Measurements from ENCODE around the gene CNTNAP3.
"Not testable (repeated sequence)": the region's sequence is repeated elsewhere in the genome, so short reads cannot be mapped to it uniquely, and the experiment has no call there.

The CNTNAP3 gene

GRCh38 chr9:39287980-39288379 lies at the start of gene CNTNAP3:
Gene CNTNAP3, minus strand, starts transcription at chr9:39288167. Its CDS starts 103 bp downstream, at chr9:39288064.
- H3K4me1 ChIP-seq, H3K27me3 ChIP-seq, H3K27ac ChIP-seq, H4K20me1 ChIP-seq, H3K36me3 ChIP-seq, H3K9me3 ChIP-seq, H3K9ac ChIP-seq: not testable (repeated sequence)
- 0 out of 2 replicates have a peak within 1 kb of the TSS, but pooled peaks have one; percentile 33 for H3K4me3 ChIP-seq
- peak within 1 kb of the TSS; percentile 37; the same call in 1 of the 2 replicates for H3K4me2 ChIP-seq

- H3K4me3 ChIP-seq, H3K4me1 ChIP-seq, H4K20me1 ChIP-seq, H3K27ac ChIP-seq, H3K4me2 ChIP-seq, H3K9ac ChIP-seq, H3K27me3 ChIP-seq, H3K36me3 ChIP-seq, H3K9me3 ChIP-seq: not testable (repeated sequence)
Measured at GRCh38 chr9:39279995-39280394, 8.0 kb downstream of the CNTNAP3 start.

DNA sequence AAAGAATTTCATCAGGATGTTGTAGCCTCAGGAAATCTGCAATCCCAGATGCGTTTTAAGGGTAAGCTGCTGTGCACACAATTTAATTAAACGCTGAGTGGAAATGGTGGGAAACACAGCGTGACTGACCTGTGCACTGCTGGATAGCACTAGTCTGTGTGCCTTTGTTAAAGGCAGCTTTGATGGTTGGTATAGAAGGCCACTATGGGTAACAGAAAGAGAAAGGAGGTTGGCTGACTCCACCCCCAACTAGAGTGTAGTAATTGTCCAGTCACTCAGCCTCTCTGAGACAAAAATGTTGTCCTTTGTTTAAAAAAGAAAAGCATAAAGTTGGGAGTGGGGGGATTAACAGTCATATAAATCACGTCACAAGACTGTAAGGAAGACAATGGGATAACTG lies 45.5 kb downstream of the CNTNAP3 start:
- not testable (repeated sequence) for H3K27me3 ChIP-seq, H3K9me3 ChIP-seq, H3K9ac ChIP-seq, H3K4me3 ChIP-seq, H3K27ac ChIP-seq, H3K4me2 ChIP-seq, H3K36me3 ChIP-seq, H3K4me1 ChIP-seq, H4K20me1 ChIP-seq

- H3K4me1 ChIP-seq, H3K36me3 ChIP-seq, H4K20me1 ChIP-seq, H3K4me3 ChIP-seq, H3K9me3 ChIP-seq, H3K27me3 ChIP-seq, H3K4me2 ChIP-seq, H3K27ac ChIP-seq, H3K9ac ChIP-seq: not testable (repeated sequence)
Measured at GRCh38 chr9:39232130-39232991, 55.6 kb downstream of the CNTNAP3 start.

DNA sequence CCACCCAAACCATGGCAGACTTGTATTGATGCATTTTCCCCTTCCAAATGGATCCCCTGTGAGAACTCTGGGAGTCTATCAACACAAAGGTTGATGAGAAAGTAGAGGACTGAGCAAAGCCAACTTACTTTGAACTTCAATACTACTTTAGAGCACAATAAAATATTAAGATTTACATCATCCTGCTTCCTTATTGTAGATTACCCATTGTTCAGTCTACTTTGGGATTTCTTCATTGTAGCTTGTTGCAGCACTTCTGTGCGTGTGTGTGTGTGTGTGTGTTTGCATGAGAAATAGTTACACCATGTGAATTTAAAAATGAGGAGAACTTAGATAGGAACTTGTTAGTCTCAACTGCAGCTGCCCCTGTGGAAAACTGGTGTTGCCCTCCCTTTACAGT lies 72.0 kb downstream of the CNTNAP3 start:
- not testable (repeated sequence) for H3K4me3 ChIP-seq, H4K20me1 ChIP-seq, H3K4me2 ChIP-seq, H3K9ac ChIP-seq, H3K27ac ChIP-seq, H3K4me1 ChIP-seq, H3K27me3 ChIP-seq, H3K9me3 ChIP-seq, H3K36me3 ChIP-seq

DNA sequence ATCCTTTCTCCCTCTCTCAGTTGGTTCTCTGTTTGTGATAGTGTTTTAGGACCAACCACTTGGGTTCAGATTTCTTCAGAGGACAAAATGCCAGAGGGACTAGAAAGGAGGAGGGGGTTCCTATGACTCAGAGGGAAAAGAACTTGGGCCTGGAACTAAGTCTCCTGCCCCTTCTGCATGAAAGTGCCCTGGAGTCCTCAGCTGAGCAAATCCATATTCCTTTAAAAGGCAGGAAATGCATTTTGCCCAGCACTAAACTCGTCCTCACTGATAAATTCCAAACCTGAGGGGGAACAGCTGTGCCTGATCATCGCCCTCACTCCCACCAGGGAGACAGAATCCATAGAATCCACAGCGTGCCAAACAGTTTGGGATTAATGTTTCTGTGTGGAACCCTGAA lies 78.2 kb downstream of the CNTNAP3 start:
- not testable (repeated sequence) for H4K20me1 ChIP-seq, H3K27ac ChIP-seq, H3K36me3 ChIP-seq, H3K27me3 ChIP-seq, H3K4me3 ChIP-seq, H3K4me1 ChIP-seq, H3K9ac ChIP-seq, H3K4me2 ChIP-seq, H3K9me3 ChIP-seq

DNA sequence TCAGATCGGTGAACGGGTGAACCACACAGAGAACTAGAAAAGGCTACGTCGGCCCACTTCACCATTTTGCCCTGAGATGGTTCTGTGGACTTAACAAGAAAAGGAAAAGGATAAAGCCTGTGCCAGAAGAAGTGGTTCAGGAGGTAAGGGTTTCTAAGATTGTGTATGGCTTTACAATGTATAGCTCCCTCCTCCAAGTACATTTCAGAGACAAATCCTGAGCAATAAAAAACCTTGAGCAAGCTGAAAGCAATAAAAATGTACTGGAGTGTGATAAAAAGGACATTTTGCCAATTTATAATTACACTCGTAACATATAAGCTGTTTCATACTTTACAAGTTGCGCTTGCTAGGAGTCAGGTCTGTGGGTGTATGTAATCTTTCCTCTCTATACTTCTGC lies 81.3 kb downstream of the CNTNAP3 start:
- not testable (repeated sequence) for H3K27ac ChIP-seq, H3K4me1 ChIP-seq, H3K4me3 ChIP-seq, H4K20me1 ChIP-seq, H3K36me3 ChIP-seq, H3K27me3 ChIP-seq, H3K4me2 ChIP-seq, H3K9ac ChIP-seq, H3K9me3 ChIP-seq

DNA sequence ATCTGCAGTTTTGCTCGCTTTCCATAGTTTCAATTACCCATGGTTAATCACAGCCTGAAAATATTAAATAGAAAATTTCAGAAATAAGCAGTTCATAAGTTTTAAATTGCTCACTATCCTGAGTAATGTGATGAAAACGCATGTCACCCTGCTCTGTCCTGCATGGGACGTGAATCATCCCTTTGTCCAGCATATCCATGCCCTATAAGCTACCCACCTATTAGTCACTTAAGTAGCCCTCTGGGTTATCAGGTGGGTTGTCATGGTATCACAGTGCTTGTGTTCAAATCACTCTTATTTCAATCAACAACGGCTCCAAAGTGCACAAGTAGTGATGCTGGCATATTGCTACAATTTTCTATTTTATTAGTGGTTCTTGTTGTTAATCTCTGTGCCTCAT lies 82.1 kb downstream of the CNTNAP3 start:
- H3K4me1 ChIP-seq, H3K27ac ChIP-seq, H4K20me1 ChIP-seq, H3K27me3 ChIP-seq, H3K4me2 ChIP-seq, H3K9ac ChIP-seq, H3K4me3 ChIP-seq, H3K36me3 ChIP-seq, H3K9me3 ChIP-seq: not testable (repeated sequence)

- H3K36me3 ChIP-seq, H4K20me1 ChIP-seq, H3K4me2 ChIP-seq, H3K4me1 ChIP-seq, H3K9me3 ChIP-seq, H3K27ac ChIP-seq, H3K9ac ChIP-seq, H3K4me3 ChIP-seq, H3K27me3 ChIP-seq: not testable (repeated sequence)
Measured at GRCh38 chr9:39200412-39200811, 87.6 kb downstream of the CNTNAP3 start.

DNA sequence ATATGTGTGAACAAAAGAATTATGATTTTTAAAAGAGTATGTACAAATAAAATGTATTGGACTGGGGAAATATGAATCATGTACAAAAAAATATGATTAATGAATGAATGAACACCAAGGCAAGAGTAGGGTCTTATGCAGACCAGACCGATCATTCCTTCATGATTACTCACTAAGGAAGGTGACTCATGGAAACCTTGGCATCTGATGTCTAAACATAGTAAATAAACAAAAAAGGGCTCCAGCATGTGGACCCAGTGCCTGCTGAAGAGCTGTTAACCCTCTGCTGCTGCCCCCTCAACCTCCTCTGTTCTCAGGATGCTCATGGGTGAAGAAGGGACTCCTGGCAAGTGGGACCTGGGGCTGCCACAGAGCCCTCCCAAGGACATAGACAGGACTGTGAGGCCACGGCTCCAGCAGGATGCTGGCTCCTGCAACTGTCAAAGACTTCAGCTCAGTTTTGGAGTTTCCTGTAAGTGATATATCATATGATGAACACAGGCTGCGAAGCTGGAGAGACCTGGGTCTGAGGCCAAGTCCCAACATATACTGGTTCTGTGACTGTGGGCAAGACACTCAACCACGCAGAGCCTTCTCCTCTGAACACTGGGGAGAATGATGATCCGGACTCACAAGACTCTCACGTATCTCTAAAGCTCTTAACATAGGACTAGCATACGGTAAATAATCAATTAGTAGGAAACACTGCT lies 89.8 kb downstream of the CNTNAP3 start:
- not testable (repeated sequence) for H3K4me2 ChIP-seq, H3K9me3 ChIP-seq, H4K20me1 ChIP-seq, H3K9ac ChIP-seq, H3K27ac ChIP-seq, H3K27me3 ChIP-seq, H3K4me1 ChIP-seq, H3K36me3 ChIP-seq, H3K4me3 ChIP-seq

- H3K27ac ChIP-seq, H3K36me3 ChIP-seq, H3K9ac ChIP-seq, H3K9me3 ChIP-seq, H3K27me3 ChIP-seq, H4K20me1 ChIP-seq, H3K4me1 ChIP-seq, H3K4me2 ChIP-seq, H3K4me3 ChIP-seq: not testable (repeated sequence)
Measured at GRCh38 chr9:39171370-39171769, 116.6 kb downstream of the CNTNAP3 start.

- H3K4me3 ChIP-seq, H3K4me1 ChIP-seq, H3K36me3 ChIP-seq, H4K20me1 ChIP-seq, H3K9ac ChIP-seq, H3K27me3 ChIP-seq, H3K4me2 ChIP-seq, H3K27ac ChIP-seq, H3K9me3 ChIP-seq: not testable (repeated sequence)
Measured at GRCh38 chr9:39157714-39158113, 130.3 kb downstream of the CNTNAP3 start.

GRCh38 chr9:39132826-39133552 lies 155.0 kb downstream of the CNTNAP3 start:
- H3K4me2 ChIP-seq, H3K36me3 ChIP-seq, H4K20me1 ChIP-seq, H3K9ac ChIP-seq, H3K4me1 ChIP-seq, H3K27ac ChIP-seq, H3K27me3 ChIP-seq, H3K4me3 ChIP-seq, H3K9me3 ChIP-seq: not testable (repeated sequence)

GRCh38 chr9:39121401-39121800 lies 166.6 kb downstream of the CNTNAP3 start:
- not testable (repeated sequence) for H3K27ac ChIP-seq, H3K4me1 ChIP-seq, H3K4me3 ChIP-seq, H3K36me3 ChIP-seq, H3K9me3 ChIP-seq, H3K4me2 ChIP-seq, H3K27me3 ChIP-seq, H3K9ac ChIP-seq, H4K20me1 ChIP-seq
